Bronchial epithelial cell (primary cell): ENCODE measurements around the gene C4orf51. TPM values are rescaled to one million over a fixed set of nuclear protein-coding genes. Genes with fewer than 3 reads are reported as not detected.
A peak's percentile ranks its signal among the peaks of the same experiment; 100 is the strongest.

Experiments used
- DNase-seq: peaks from one replicate; pipeline ENCODE4 v3.0.0-alpha.2; 2010; ENCODE audit warnings: low read depth
- FAIRE-seq: peaks from 2 replicates; lab custom pipeline; 2011; peaks lifted over from hg19 to GRCh38; lab: Jason Lieb, UNC
- H3K27me3 ChIP-seq: 2 replicates; pipeline ENCODE4 v1.5.1; 2011; ENCODE audit warnings: low read length; ENCODE audit not compliant: control insufficient read depth, insufficient read depth
- H3K36me3 ChIP-seq: 2 replicates; pipeline ENCODE4 v1.5.1; 2011; ENCODE audit warnings: low read length; ENCODE audit not compliant: control insufficient read depth, insufficient read depth
- H3K4me3 ChIP-seq: 2 replicates; pipeline ENCODE4 v1.5.1; 2011; ENCODE audit warnings: mild to moderate bottlenecking, low read depth, low read length, control low read depth
- CTCF ChIP-seq: IDR thresholded peaks from 2 replicates; pipeline ENCODE4 v1.5.1; 2011; ENCODE audit warnings: mild to moderate bottlenecking, moderate library complexity, low read length, control low read depth, inconsistent platforms; ENCODE audit not compliant: insufficient read depth, severe bottlenecking
- total RNA-seq: library from RNA; depleted of rRNA; stranded (reverse); fragments of >200 nt; gene quantifications from 2 replicates; pipeline ENCODE4 v1.2.1, GENCODE V29; 2014

Gene C4orf51
- total RNA-seq, 1 donor from 2014 or later: not detected

GRCh38 chr4:145779319-145779801 is 99.4 kb downstream of the C4orf51 start:
- FAIRE-seq (no peak), DNase-seq (no peak)
- no peak for TF ChIP-seq CTCF
- Histone ChIP-seq H3K27me3 (no peaks in the 10 kb centered on the region), H3K4me3 (no peak overlapping the region), H3K36me3 (no peaks in the 10 kb centered on the region)

GRCh38 chr4:145781351-145781750 is 101.4 kb downstream of the C4orf51 start:
- Histone ChIP-seq H3K27me3 (no peaks in the 10 kb centered on the region), H3K36me3 (no peaks in the 10 kb centered on the region), H3K4me3 (no peak overlapping the region)
- peak; percentile 13 for FAIRE-seq
- DNase-seq: no peak
- TF ChIP-seq CTCF: no peak

Other genes with a start within 250 kb of the C4orf51 start
- gene SMAD1, start 198.3 kb upstream of the C4orf51 start, total RNA-seq: 11.1 and 16.6 TPM in 2 replicates
- 2.6 and 4.9 TPM in 2 replicates for gene MMAA, start 60.8 kb upstream of the C4orf51 start, total RNA-seq